ENCODE data around the gene TAF5L.

The TAF5L gene

GRCh38 chr1:229625915-229626831 lies at the start of gene TAF5L, which contains the start of gene URB2:
TSS of gene TAF5L (minus strand) at chr1:229626122. CDS start at chr1:229614482, 11,640 bp downstream.
TSS of gene URB2 (plus strand) at chr1:229626247. CDS start at chr1:229627634, 1,387 bp downstream.
- Histone ChIP-seq H3K27ac (ENCODE audit: low read length) (peak within 1 kb of the TSS; percentile 70), H3K4me1 (ENCODE audit: control insufficient read depth, insufficient read depth, low read length) (peaks cover 23% of the 10 kb centered on the region), H3K4me3 (ENCODE audit: low read length in 2 of 2) (peak within 1 kb of the TSS; percentile 86 to 96), H3K9ac (ENCODE audit: low read length in 2 of 2) (peak within 1 kb of the TSS; percentile 81 to 90), H3K27me3 (ENCODE audit: control insufficient read depth in 1 of 2, insufficient read depth in 2 of 2, low read length in 2 of 2) (no peaks in the 10 kb centered on the region), H3K36me3 (ENCODE audit: control insufficient read depth in 2 of 2, insufficient read depth in 2 of 2, low read length in 2 of 2) (no peaks in the 10 kb centered on the region), H3K9me3 (ENCODE audit: control insufficient read depth in 2 of 2, low read length in 2 of 2) (no peaks in the 10 kb centered on the region)

- H3K4me3 ChIP-seq (ENCODE audit: low read length in 2 of 2): no peak overlapping the region
- H3K27me3 ChIP-seq (ENCODE audit: control insufficient read depth in 1 of 2, insufficient read depth in 2 of 2, low read length in 2 of 2): no peaks in the 10 kb centered on the region
- no peaks in the 10 kb centered on the region for H3K36me3 ChIP-seq (ENCODE audit: control insufficient read depth in 2 of 2, insufficient read depth in 2 of 2, low read length in 2 of 2)
- H3K27ac ChIP-seq (ENCODE audit: low read length): no peak overlapping the region
- H3K9me3 ChIP-seq (ENCODE audit: control insufficient read depth in 2 of 2, low read length in 2 of 2): peaks cover 0 to 2% of the 10 kb centered on the region in 2 donors
- H3K4me1 ChIP-seq (ENCODE audit: control insufficient read depth, insufficient read depth, low read length): no peaks in the 10 kb centered on the region
- no peak overlapping the region for H3K9ac ChIP-seq (ENCODE audit: low read length in 2 of 2)
These were observed 49.5 kb upstream of the TAF5L start for GRCh38 chr1:229675396-229675795.

GRCh38 chr1:229674042-229674441 lies 48.1 kb upstream of the TAF5L start:
- H3K27ac ChIP-seq (ENCODE audit: low read length): no peak overlapping the region
- no peak overlapping the region for H3K9ac ChIP-seq (ENCODE audit: low read length in 2 of 2)
- no peaks in the 10 kb centered on the region for H3K9me3 ChIP-seq (ENCODE audit: control insufficient read depth in 2 of 2, low read length in 2 of 2)
- H3K4me1 ChIP-seq (ENCODE audit: control insufficient read depth, insufficient read depth, low read length): peaks cover 3% of the 10 kb centered on the region
- H3K36me3 ChIP-seq (ENCODE audit: control insufficient read depth in 2 of 2, insufficient read depth in 2 of 2, low read length in 2 of 2): no peaks in the 10 kb centered on the region
- H3K27me3 ChIP-seq (ENCODE audit: control insufficient read depth in 1 of 2, insufficient read depth in 2 of 2, low read length in 2 of 2): no peaks in the 10 kb centered on the region
- H3K4me3 ChIP-seq (ENCODE audit: low read length in 2 of 2): no peak overlapping the region

- no peaks in the 10 kb centered on the region for H3K36me3 ChIP-seq (ENCODE audit: control insufficient read depth in 2 of 2, insufficient read depth in 2 of 2, low read length in 2 of 2)
- H3K9ac ChIP-seq (ENCODE audit: low read length in 2 of 2): no peak overlapping the region
- no peaks in the 10 kb centered on the region for H3K27me3 ChIP-seq (ENCODE audit: control insufficient read depth in 1 of 2, insufficient read depth in 2 of 2, low read length in 2 of 2)
- no peaks in the 10 kb centered on the region for H3K9me3 ChIP-seq (ENCODE audit: control insufficient read depth in 2 of 2, low read length in 2 of 2)
- no peak overlapping the region for H3K4me3 ChIP-seq (ENCODE audit: low read length in 2 of 2)
- H3K27ac ChIP-seq (ENCODE audit: low read length): no peak overlapping the region
- H3K4me1 ChIP-seq (ENCODE audit: control insufficient read depth, insufficient read depth, low read length): peaks cover 5% of the 10 kb centered on the region
These were observed 46.3 kb upstream of the TAF5L start for GRCh38 chr1:229672246-229672645.

- no peaks in the 10 kb centered on the region for H3K36me3 ChIP-seq (ENCODE audit: control insufficient read depth in 2 of 2, insufficient read depth in 2 of 2, low read length in 2 of 2)
- H3K9ac ChIP-seq (ENCODE audit: low read length in 2 of 2): no peak overlapping the region
- H3K27me3 ChIP-seq (ENCODE audit: control insufficient read depth in 1 of 2, insufficient read depth in 2 of 2, low read length in 2 of 2): no peaks in the 10 kb centered on the region
- H3K27ac ChIP-seq (ENCODE audit: low read length): no peak overlapping the region
- H3K9me3 ChIP-seq (ENCODE audit: control insufficient read depth in 2 of 2, low read length in 2 of 2): no peaks in the 10 kb centered on the region
- H3K4me3 ChIP-seq (ENCODE audit: low read length in 2 of 2): no peak overlapping the region
- peaks cover 6% of the 10 kb centered on the region for H3K4me1 ChIP-seq (ENCODE audit: control insufficient read depth, insufficient read depth, low read length)
These were observed 45.4 kb upstream of the TAF5L start for GRCh38 chr1:229671310-229671709.

- Histone ChIP-seq H3K9ac (ENCODE audit: low read length in 2 of 2) (no peak overlapping the region), H3K27ac (ENCODE audit: low read length) (no peak overlapping the region), H3K36me3 (ENCODE audit: control insufficient read depth in 2 of 2, insufficient read depth in 2 of 2, low read length in 2 of 2) (no peaks in the 10 kb centered on the region), H3K4me3 (ENCODE audit: low read length in 2 of 2) (no peak overlapping the region), H3K27me3 (ENCODE audit: control insufficient read depth in 1 of 2, insufficient read depth in 2 of 2, low read length in 2 of 2) (no peaks in the 10 kb centered on the region), H3K4me1 (ENCODE audit: control insufficient read depth, insufficient read depth, low read length) (peaks cover 11% of the 10 kb centered on the region), H3K9me3 (ENCODE audit: control insufficient read depth in 2 of 2, low read length in 2 of 2) (no peaks in the 10 kb centered on the region)
These were observed 43.4 kb upstream of the TAF5L start for GRCh38 chr1:229669333-229669732.

- Histone ChIP-seq H3K36me3 (ENCODE audit: control insufficient read depth in 2 of 2, insufficient read depth in 2 of 2, low read length in 2 of 2) (no peaks in the 10 kb centered on the region), H3K9me3 (ENCODE audit: control insufficient read depth in 2 of 2, low read length in 2 of 2) (no peaks in the 10 kb centered on the region), H3K27me3 (ENCODE audit: control insufficient read depth in 1 of 2, insufficient read depth in 2 of 2, low read length in 2 of 2) (no peaks in the 10 kb centered on the region), H3K4me3 (ENCODE audit: low read length in 2 of 2) (no peak overlapping the region), H3K9ac (ENCODE audit: low read length in 2 of 2) (no peak overlapping the region), H3K4me1 (ENCODE audit: control insufficient read depth, insufficient read depth, low read length) (peaks cover 23% of the 10 kb centered on the region), H3K27ac (ENCODE audit: low read length) (no peak overlapping the region)
These were observed 40.7 kb upstream of the TAF5L start for GRCh38 chr1:229666585-229666984.

- Histone ChIP-seq H3K36me3 (ENCODE audit: control insufficient read depth in 2 of 2, insufficient read depth in 2 of 2, low read length in 2 of 2) (no peaks in the 10 kb centered on the region), H3K27ac (ENCODE audit: low read length) (no peak overlapping the region), H3K9me3 (ENCODE audit: control insufficient read depth in 2 of 2, low read length in 2 of 2) (no peaks in the 10 kb centered on the region), H3K27me3 (ENCODE audit: control insufficient read depth in 1 of 2, insufficient read depth in 2 of 2, low read length in 2 of 2) (no peaks in the 10 kb centered on the region), H3K9ac (ENCODE audit: low read length in 2 of 2) (no peak overlapping the region), H3K4me1 (ENCODE audit: control insufficient read depth, insufficient read depth, low read length) (peaks cover 29% of the 10 kb centered on the region), H3K4me3 (ENCODE audit: low read length in 2 of 2) (no peak overlapping the region)
These were observed 40.1 kb upstream of the TAF5L start for GRCh38 chr1:229665912-229666558.

- H3K27ac ChIP-seq (ENCODE audit: low read length): no peak overlapping the region
- H3K36me3 ChIP-seq (ENCODE audit: control insufficient read depth in 2 of 2, insufficient read depth in 2 of 2, low read length in 2 of 2): peaks cover 0 to 4% of the 10 kb centered on the region in 2 donors
- H3K9me3 ChIP-seq (ENCODE audit: control insufficient read depth in 2 of 2, low read length in 2 of 2): no peaks in the 10 kb centered on the region
- H3K9ac ChIP-seq (ENCODE audit: low read length in 2 of 2): no peak overlapping the region
- no peak overlapping the region for H3K4me3 ChIP-seq (ENCODE audit: low read length in 2 of 2)
- no peaks in the 10 kb centered on the region for H3K27me3 ChIP-seq (ENCODE audit: control insufficient read depth in 1 of 2, insufficient read depth in 2 of 2, low read length in 2 of 2)
- H3K4me1 ChIP-seq (ENCODE audit: control insufficient read depth, insufficient read depth, low read length): peaks cover 29% of the 10 kb centered on the region
These were observed 38.3 kb upstream of the TAF5L start for GRCh38 chr1:229664133-229664689.

- no peak overlapping the region for H3K9ac ChIP-seq (ENCODE audit: low read length in 2 of 2)
- H3K36me3 ChIP-seq (ENCODE audit: control insufficient read depth in 2 of 2, insufficient read depth in 2 of 2, low read length in 2 of 2): peaks cover 8 to 15% of the 10 kb centered on the region in 2 donors
- H3K4me3 ChIP-seq (ENCODE audit: low read length in 2 of 2): no peak overlapping the region
- no peak overlapping the region for H3K27ac ChIP-seq (ENCODE audit: low read length)
- no peaks in the 10 kb centered on the region for H3K9me3 ChIP-seq (ENCODE audit: control insufficient read depth in 2 of 2, low read length in 2 of 2)
- no peaks in the 10 kb centered on the region for H3K27me3 ChIP-seq (ENCODE audit: control insufficient read depth in 1 of 2, insufficient read depth in 2 of 2, low read length in 2 of 2)
- H3K4me1 ChIP-seq (ENCODE audit: control insufficient read depth, insufficient read depth, low read length): peaks cover 25% of the 10 kb centered on the region
These were observed 36.0 kb upstream of the TAF5L start for GRCh38 chr1:229661897-229662296.
